GM18868 (cell line): ENCODE data around the gene ARHGEF40.

Source experiments
- ATAC-seq: cut with Tn5 transposase; IDR thresholded peaks from one replicate; pipeline ENCODE4 v1.9.1; 2021; ENCODE audit warnings: mild to moderate bottlenecking, moderate library complexity; ENCODE audit not compliant: unreplicated experiment

ARHGEF40 gene

GRCh38 chr14:21070083-21070609, at the start of gene ARHGEF40:
ARHGEF40 (plus strand) TSS chr14:21070304; CDS start chr14:21070397, 93 bp downstream.
- ATAC-seq, result no peak

- ATAC-seq, result no peak
Measured at GRCh38 chr14:21020977-21021545, 49.0 kb upstream of the ARHGEF40 start.

GRCh38 chr14:21022686-21023085, 47.4 kb upstream of the ARHGEF40 start:
- ATAC-seq, result no peak

GRCh38 chr14:21023174-21023573, 46.9 kb upstream of the ARHGEF40 start:
- ATAC-seq, result no peak

GRCh38 chr14:21023817-21024584, 46.1 kb upstream of the ARHGEF40 start:
- ATAC-seq, result no peak

GRCh38 chr14:21024585-21025370, 45.3 kb upstream of the ARHGEF40 start, which contains the start of gene NDRG2:
NDRG2 (minus strand) TSS chr14:21025061; CDS start chr14:21023315, 1,746 bp downstream.
- peak; percentile 80 for ATAC-seq

GRCh38 chr14:21025371-21026273, 44.5 kb upstream of the ARHGEF40 start:
- ATAC-seq, result no peak

GRCh38 chr14:21026274-21026987, 43.7 kb upstream of the ARHGEF40 start:
- ATAC-seq, result no peak

- ATAC-seq, result no peak
Measured at GRCh38 chr14:21026988-21027315, 43.2 kb upstream of the ARHGEF40 start.

- no peak for ATAC-seq
Measured at GRCh38 chr14:21029917-21030316, 40.2 kb upstream of the ARHGEF40 start, which contains the start of gene TPPP2. TPPP2 (plus strand) TSS chr14:21030217; CDS start chr14:21030582, 365 bp downstream.

GRCh38 chr14:21030531-21030930, 39.6 kb upstream of the ARHGEF40 start:
- no peak for ATAC-seq

GRCh38 chr14:21032326-21033132, 37.6 kb upstream of the ARHGEF40 start:
- no peak for ATAC-seq

- no peak for ATAC-seq
Measured at GRCh38 chr14:21033133-21033698, 36.9 kb upstream of the ARHGEF40 start.

GRCh38 chr14:21034707-21035106, 35.4 kb upstream of the ARHGEF40 start, which contains the start of gene RNASE13:
RNASE13 (minus strand) TSS chr14:21034807; CDS start chr14:21034288, 519 bp downstream.
- no peak for ATAC-seq

GRCh38 chr14:21036751-21037150, 33.4 kb upstream of the ARHGEF40 start:
- no peak for ATAC-seq

- ATAC-seq, result no peak
Measured at GRCh38 chr14:21037156-21037555, 32.9 kb upstream of the ARHGEF40 start.

GRCh38 chr14:21038441-21039422, 31.4 kb upstream of the ARHGEF40 start:
- ATAC-seq, result no peak
